ENCODE results near the gene DNAJB12. TPM values are rescaled to one million over a fixed set of nuclear protein-coding genes. Genes with fewer than 3 reads are reported as not detected.
A peak's percentile ranks its signal among the peaks of the same experiment; 100 is the strongest.

The DNAJB12 gene
- total and polyA plus RNA-seq, 10 of the 15 experiments (the other 5 are each of a cell fraction or from before 2014, with no cell fraction given): 4.6 to 31.6 (median 18.8) TPM

- TF ChIP-seq REST (IDR thresholded peaks at IDR 0.05; ENCODE audit: low read depth, low read length): peak; percentile 38; the same call in 1 of the 2 replicates
- 0 out of 2 replicates have a peak, but pooled peaks have one; percentile 40 for TF ChIP-seq MXI1 (IDR thresholded peaks at IDR 0.05; ENCODE audit: low read depth, low read length)
- TF ChIP-seq EGR1 (IDR thresholded peaks at IDR 0.05; ENCODE audit: borderline replicate concordance in 1 of 2, low read depth in 2 of 2, low read length in 2 of 2): peak in 1 of 2 experiments; percentile 7; a peak in 1 of 3 replicates
- no peak for TF ChIP-seq TCF7 (IDR thresholded peaks at IDR 0.05; ENCODE audit: borderline replicate concordance)
- TF ChIP-seq CHD1 (IDR thresholded peaks at IDR 0.05; ENCODE audit: low read depth, low read length): no peak
- no peak for TF ChIP-seq YBX1 (IDR thresholded peaks at IDR 0.05)
- TF ChIP-seq PAX8 (IDR thresholded peaks at IDR 0.05): no peak
- peak; percentile 84 for TF ChIP-seq BACH1 (IDR thresholded peaks at IDR 0.05; ENCODE audit: borderline replicate concordance)
- 0 out of 2 replicates have a peak, but pooled peaks have one; percentile 8 for TF ChIP-seq RFX5 (IDR thresholded peaks at IDR 0.05; ENCODE audit: low read depth, low read length)
- TF ChIP-seq ZNF207 (IDR thresholded peaks at IDR 0.05; ENCODE audit: borderline replicate concordance): no peak
- peak; percentile 80; the same call in 2 of the 3 replicates for TF ChIP-seq POU2F2 (IDR thresholded peaks at IDR 0.05; ENCODE audit: borderline replicate concordance, low read depth, low read length)
- peak; percentile 63 for TF ChIP-seq KLF5 (IDR thresholded peaks at IDR 0.05; ENCODE audit: partially characterized antibody)
- TF ChIP-seq RAD51 (IDR thresholded peaks at IDR 0.05): no peak
- peak in 1 of 2 experiments; percentile 84; a peak in 2 of 4 replicates for TF ChIP-seq ETV6 (conservative IDR thresholded peaks at IDR 0.05 in 1 of 2, IDR thresholded peaks at IDR 0.05 in 1 of 2; ENCODE audit: borderline replicate concordance in 1 of 2, low read depth in 1 of 2)
- TF ChIP-seq HDAC2 (IDR thresholded peaks at IDR 0.05): no peak
- peak; percentile 95 to 98; a peak in 3 of 4 replicates for TF ChIP-seq EP300 (IDR thresholded peaks at IDR 0.05; ENCODE audit: borderline replicate concordance in 1 of 2, control insufficient read depth in 1 of 2, low read depth in 2 of 2, low read length in 2 of 2)
- TF ChIP-seq MTA2 (IDR thresholded peaks at IDR 0.05; ENCODE audit: low read depth): peak; percentile 91
- TF ChIP-seq HSF1 (IDR thresholded peaks at IDR 0.05; ENCODE audit: low read depth, low read length): no peak
- 0 out of 2 replicates have a peak, but pooled peaks have one; percentile 11 for TF ChIP-seq JUND (IDR thresholded peaks at IDR 0.05; ENCODE audit: low read depth, low read length)
- no peak for TF ChIP-seq STAT1 (conservative IDR thresholded peaks at IDR 0.05)
- peak; percentile 95 for TF ChIP-seq ESRRA (IDR thresholded peaks at IDR 0.05; ENCODE audit: low read length)
- peak; percentile 90 for TF ChIP-seq SP1 (IDR thresholded peaks at IDR 0.05; ENCODE audit: low read depth, low read length)
- TF ChIP-seq MLLT1 (IDR thresholded peaks at IDR 0.05): peak; percentile 79; the same call in 1 of the 2 replicates
- TF ChIP-seq SMAD1 (IDR thresholded peaks at IDR 0.05; ENCODE audit: low read depth, partially characterized antibody): no peak
- no peak; the same call in 1 of the 2 replicates for TF ChIP-seq LARP7 (IDR thresholded peaks at IDR 0.05)
- TF ChIP-seq DPF2 (IDR thresholded peaks at IDR 0.05): peak; percentile 97
These were observed 19.8 kb downstream of the DNAJB12 start (continued) for GRCh38 chr10:72334825-72335393.

Measured in GM12878 (cell line).